WTC11 (cell line): ENCODE measurements around the gene OBP2B. TPM values are rescaled to one million over a fixed set of nuclear protein-coding genes. Genes with fewer than 3 reads are reported as not detected.

ENCODE experiments used
- CREB1 ChIP-seq: sonication (generic); formaldehyde crosslinking; IDR thresholded peaks from 2 replicates; pipeline ENCODE4 v1.8.0; 2023; ENCODE audit warnings: mild to moderate bottlenecking, missing genetic modification reagents
- CREM ChIP-seq: sonication (generic); formaldehyde crosslinking; IDR thresholded peaks from 2 replicates; pipeline ENCODE4 v1.8.1; 2022; ENCODE audit warnings: mild to moderate bottlenecking, missing genetic modification reagents, moderate library complexity
- FOXJ3 ChIP-seq: sonication (generic); formaldehyde crosslinking; IDR thresholded peaks from 2 replicates; pipeline ENCODE4 v1.9.0; 2021; ENCODE audit warnings: missing genetic modification reagents, mild to moderate bottlenecking, borderline replicate concordance
- GRHL2 ChIP-seq: fragments of 250-450 bp; sonication (Bioruptor Pico); IDR thresholded peaks from 2 replicates; pipeline ENCODE4 v1.8.0; 2022; ENCODE audit warnings: mild to moderate bottlenecking, moderate library complexity; ENCODE audit not compliant: insufficient replicate concordance, severe bottlenecking
- HMGA2 ChIP-seq: fragments of 250-450 bp; sonication (Bioruptor Pico); IDR thresholded peaks from 2 replicates; pipeline ENCODE4 v1.4.0; 2021; ENCODE audit warnings: mild to moderate bottlenecking, moderate library complexity
- JUN ChIP-seq: sonication (generic); formaldehyde crosslinking; IDR thresholded peaks from 2 replicates; pipeline ENCODE4 v1.8.0; 2023; ENCODE audit warnings: mild to moderate bottlenecking, missing genetic modification reagents
- MXD4 ChIP-seq: fragments of 250-450 bp; sonication (Bioruptor Pico); IDR thresholded peaks from 2 replicates; pipeline ENCODE4 v1.8.0; 2021; ENCODE audit warnings: mild to moderate bottlenecking, moderate library complexity, borderline replicate concordance
- NR1H2 ChIP-seq: sonication (generic); formaldehyde crosslinking; IDR thresholded peaks from 2 replicates; pipeline ENCODE4 v1.9.0; 2021; ENCODE audit warnings: mild to moderate bottlenecking, moderate library complexity, missing genetic modification reagents
- NR2C2 ChIP-seq: sonication (generic); formaldehyde crosslinking; IDR thresholded peaks from 2 replicates; pipeline ENCODE4 v1.8.0; 2022; ENCODE audit warnings: mild to moderate bottlenecking, missing genetic modification reagents
- NR3C1 ChIP-seq: sonication (generic); formaldehyde crosslinking; conservative IDR thresholded peaks from 2 replicates; pipeline ENCODE4 v1.8.1; 2023; ENCODE audit warnings: low read depth, mild to moderate bottlenecking, missing genetic modification reagents
- SMAD4 ChIP-seq: sonication (generic); formaldehyde crosslinking; IDR thresholded peaks from 2 replicates; pipeline ENCODE4 v1.8.0; 2022; ENCODE audit warnings: mild to moderate bottlenecking, missing genetic modification reagents
- TP53 ChIP-seq: sonication (generic); formaldehyde crosslinking; IDR thresholded peaks from 2 replicates; pipeline ENCODE4 v1.8.1; 2023; ENCODE audit warnings: mild to moderate bottlenecking, missing genetic modification reagents
- ZNF317 ChIP-seq: sonication (generic); formaldehyde crosslinking; IDR thresholded peaks from 2 replicates; pipeline ENCODE4 v1.8.1; 2023; ENCODE audit warnings: low read depth, mild to moderate bottlenecking, moderate library complexity, missing genetic modification reagents, borderline replicate concordance
- ZNF396 ChIP-seq: fragments of 250-450 bp; sonication (Bioruptor Pico); IDR thresholded peaks from 2 replicates; pipeline ENCODE4 v1.8.0; 2021; ENCODE audit warnings: mild to moderate bottlenecking, moderate library complexity, borderline replicate concordance
- ZNF416 ChIP-seq: fragments of 250-450 bp; sonication (Bioruptor Pico); IDR thresholded peaks from 2 replicates; pipeline ENCODE4 v1.9.0; 2021; ENCODE audit warnings: mild to moderate bottlenecking, inconsistent platforms
- ZNF423 ChIP-seq: fragments of 250-450 bp; sonication (Bioruptor Pico); IDR thresholded peaks from 2 replicates; pipeline ENCODE4 v2.1.2; 2022; ENCODE audit warnings: mild to moderate bottlenecking, moderate library complexity
- ZNF671 ChIP-seq: fragments of 250-450 bp; sonication (Bioruptor Pico); IDR thresholded peaks from 2 replicates; pipeline ENCODE4 v1.8.0; 2021; ENCODE audit warnings: mild to moderate bottlenecking
- total RNA-seq: library from RNA; stranded (reverse); gene quantifications from 3 replicates; pipeline ENCODE4 v1.2.3, GENCODE V29; 2021
- TF ChIP-seq, protein P1 (sequence below): sonication (generic); formaldehyde crosslinking; IDR thresholded peaks from 2 replicates; pipeline ENCODE4 v1.8.1; 2023; ENCODE audit warnings: mild to moderate bottlenecking, missing genetic modification reagents
- TF ChIP-seq, protein P2 (sequence below): sonication (generic); formaldehyde crosslinking; conservative IDR thresholded peaks from 2 replicates; pipeline ENCODE4 v1.8.1; 2023; ENCODE audit warnings: mild to moderate bottlenecking, low read depth, missing genetic modification reagents, moderate library complexity
- TF ChIP-seq, protein P3 (sequence below): sonication (generic); formaldehyde crosslinking; IDR thresholded peaks from 2 replicates; pipeline ENCODE4 v1.8.1; 2022; ENCODE audit warnings: mild to moderate bottlenecking, moderate library complexity, missing genetic modification reagents
- TF ChIP-seq, protein P4 (sequence below): fragments of 250-450 bp; sonication (Bioruptor Pico); conservative IDR thresholded peaks from 2 replicates; pipeline ENCODE4 v1.9.0; 2021; ENCODE audit warnings: mild to moderate bottlenecking
- TF ChIP-seq, protein P5 (sequence below): fragments of 250-450 bp; sonication (Bioruptor Pico); IDR thresholded peaks from 2 replicates; pipeline ENCODE4 v1.9.0; 2021; ENCODE audit warnings: moderate library complexity, mild to moderate bottlenecking, inconsistent platforms, borderline replicate concordance
- TF ChIP-seq, protein P6 (sequence below): sonication (generic); formaldehyde crosslinking; conservative IDR thresholded peaks from 2 replicates; pipeline ENCODE4 v1.8.1; 2022; ENCODE audit warnings: mild to moderate bottlenecking, missing genetic modification reagents
- TF ChIP-seq, protein P7 (sequence below): fragments of 250-450 bp; sonication (Bioruptor Pico); IDR thresholded peaks from 2 replicates; pipeline ENCODE4 v1.9.0; 2021; ENCODE audit warnings: mild to moderate bottlenecking
- TF ChIP-seq, protein P8 (sequence below): sonication (generic); formaldehyde crosslinking; IDR thresholded peaks from 2 replicates; pipeline ENCODE4 v1.8.1; 2022; ENCODE audit warnings: low read depth, mild to moderate bottlenecking, moderate library complexity, missing genetic modification reagents, borderline replicate concordance

OBP2B gene
- total RNA-seq, 1 experiment from 2014 or later = not detected

DNA sequence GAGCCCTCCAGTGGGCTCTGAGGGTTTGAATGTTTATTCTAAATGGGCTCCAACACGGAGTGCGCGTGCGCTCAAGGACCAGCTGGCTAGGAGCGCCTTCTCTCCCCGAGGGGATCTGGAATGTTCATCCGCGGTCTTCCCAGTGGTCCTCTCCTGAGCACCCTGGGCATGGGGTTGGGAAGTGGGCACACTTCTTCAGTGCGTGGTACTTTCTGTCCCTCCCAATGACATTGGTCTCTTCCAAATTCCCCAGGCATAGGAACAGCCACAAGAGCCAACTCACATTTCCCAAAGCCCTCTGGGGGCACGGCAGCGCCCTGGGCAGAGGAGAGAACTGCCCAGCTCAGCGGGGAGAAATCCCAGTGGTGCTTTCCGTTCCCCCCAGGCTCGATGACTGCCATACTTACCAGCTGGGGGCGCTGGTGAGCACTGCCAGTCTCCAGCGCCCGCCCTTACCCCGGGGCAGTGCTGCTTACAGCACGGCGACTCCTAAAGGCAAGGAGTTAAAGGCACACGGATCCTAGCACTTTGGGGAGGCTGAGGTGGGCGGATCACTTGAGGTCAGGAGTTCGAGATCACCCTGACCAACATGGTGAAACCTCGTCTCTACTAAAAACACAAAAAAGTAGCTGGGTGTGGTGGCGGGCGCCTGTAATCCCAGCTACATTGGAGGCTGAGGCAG is 29.9 kb upstream of the OBP2B start (continued):
- TF ChIP-seq, protein P1, sequence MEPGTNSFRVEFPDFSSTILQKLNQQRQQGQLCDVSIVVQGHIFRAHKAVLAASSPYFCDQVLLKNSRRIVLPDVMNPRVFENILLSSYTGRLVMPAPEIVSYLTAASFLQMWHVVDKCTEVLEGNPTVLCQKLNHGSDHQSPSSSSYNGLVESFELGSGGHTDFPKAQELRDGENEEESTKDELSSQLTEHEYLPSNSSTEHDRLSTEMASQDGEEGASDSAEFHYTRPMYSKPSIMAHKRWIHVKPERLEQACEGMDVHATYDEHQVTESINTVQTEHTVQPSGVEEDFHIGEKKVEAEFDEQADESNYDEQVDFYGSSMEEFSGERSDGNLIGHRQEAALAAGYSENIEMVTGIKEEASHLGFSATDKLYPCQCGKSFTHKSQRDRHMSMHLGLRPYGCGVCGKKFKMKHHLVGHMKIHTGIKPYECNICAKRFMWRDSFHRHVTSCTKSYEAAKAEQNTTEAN (CRISPR knock-in tag) = no peak
- TF ChIP-seq, protein P2, sequence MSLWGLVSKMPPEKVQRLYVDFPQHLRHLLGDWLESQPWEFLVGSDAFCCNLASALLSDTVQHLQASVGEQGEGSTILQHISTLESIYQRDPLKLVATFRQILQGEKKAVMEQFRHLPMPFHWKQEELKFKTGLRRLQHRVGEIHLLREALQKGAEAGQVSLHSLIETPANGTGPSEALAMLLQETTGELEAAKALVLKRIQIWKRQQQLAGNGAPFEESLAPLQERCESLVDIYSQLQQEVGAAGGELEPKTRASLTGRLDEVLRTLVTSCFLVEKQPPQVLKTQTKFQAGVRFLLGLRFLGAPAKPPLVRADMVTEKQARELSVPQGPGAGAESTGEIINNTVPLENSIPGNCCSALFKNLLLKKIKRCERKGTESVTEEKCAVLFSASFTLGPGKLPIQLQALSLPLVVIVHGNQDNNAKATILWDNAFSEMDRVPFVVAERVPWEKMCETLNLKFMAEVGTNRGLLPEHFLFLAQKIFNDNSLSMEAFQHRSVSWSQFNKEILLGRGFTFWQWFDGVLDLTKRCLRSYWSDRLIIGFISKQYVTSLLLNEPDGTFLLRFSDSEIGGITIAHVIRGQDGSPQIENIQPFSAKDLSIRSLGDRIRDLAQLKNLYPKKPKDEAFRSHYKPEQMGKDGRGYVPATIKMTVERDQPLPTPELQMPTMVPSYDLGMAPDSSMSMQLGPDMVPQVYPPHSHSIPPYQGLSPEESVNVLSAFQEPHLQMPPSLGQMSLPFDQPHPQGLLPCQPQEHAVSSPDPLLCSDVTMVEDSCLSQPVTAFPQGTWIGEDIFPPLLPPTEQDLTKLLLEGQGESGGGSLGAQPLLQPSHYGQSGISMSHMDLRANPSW (CRISPR knock-in tag) = no peak
- TF ChIP-seq, protein P3, sequence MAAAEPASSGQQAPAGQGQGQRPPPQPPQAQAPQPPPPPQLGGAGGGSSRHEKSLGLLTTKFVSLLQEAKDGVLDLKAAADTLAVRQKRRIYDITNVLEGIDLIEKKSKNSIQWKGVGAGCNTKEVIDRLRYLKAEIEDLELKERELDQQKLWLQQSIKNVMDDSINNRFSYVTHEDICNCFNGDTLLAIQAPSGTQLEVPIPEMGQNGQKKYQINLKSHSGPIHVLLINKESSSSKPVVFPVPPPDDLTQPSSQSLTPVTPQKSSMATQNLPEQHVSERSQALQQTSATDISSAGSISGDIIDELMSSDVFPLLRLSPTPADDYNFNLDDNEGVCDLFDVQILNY (CRISPR knock-in tag) = no peak
- no peak for TF ChIP-seq SMAD4 (CRISPR knock-in tag)
- no peak for TF ChIP-seq ZNF396
- no peak for TF ChIP-seq JUN (CRISPR knock-in tag)
- no peak for TF ChIP-seq GRHL2 (CRISPR knock-in tag)
- no peak for TF ChIP-seq TP53 (CRISPR knock-in tag)
- TF ChIP-seq ZNF423 = peak; percentile 77
- no peak for TF ChIP-seq NR2C2 (CRISPR knock-in tag)
- no peak for TF ChIP-seq CREB1 (CRISPR knock-in tag)
- no peak for TF ChIP-seq HMGA2
- TF ChIP-seq, protein P4, sequence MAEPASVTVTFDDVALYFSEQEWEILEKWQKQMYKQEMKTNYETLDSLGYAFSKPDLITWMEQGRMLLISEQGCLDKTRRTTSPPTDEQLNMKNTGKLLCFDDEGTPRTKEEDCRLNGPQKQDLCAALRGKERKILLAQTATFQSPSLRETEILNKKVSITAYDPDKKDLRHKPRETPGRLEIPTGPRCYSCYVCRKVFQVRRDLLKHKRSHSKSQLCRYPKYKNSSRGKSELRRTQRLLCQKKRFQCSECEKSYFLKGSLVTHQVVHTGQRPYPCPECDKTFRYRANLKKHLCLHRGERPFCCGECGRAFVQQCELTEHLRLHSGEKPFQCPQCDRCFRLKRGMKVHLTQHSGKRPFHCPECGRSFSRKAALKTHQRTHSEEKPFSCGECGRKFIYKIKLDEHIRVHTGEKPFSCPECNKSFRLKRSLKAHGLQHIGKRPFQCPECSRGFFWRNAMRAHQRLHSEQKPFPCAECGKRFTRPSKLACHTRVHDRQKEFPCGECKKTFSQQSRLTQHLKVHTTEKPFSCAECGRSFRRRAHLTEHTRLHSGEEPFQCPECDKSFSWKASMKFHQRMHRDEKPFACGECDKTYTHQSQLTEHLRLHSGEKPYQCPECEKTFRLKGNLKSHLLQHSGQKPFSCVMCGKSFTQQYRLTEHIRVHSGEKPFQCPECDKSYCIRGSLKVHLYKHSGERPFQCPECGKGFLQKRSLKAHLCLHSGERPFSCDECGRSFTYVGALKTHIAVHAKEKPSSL (CRISPR knock-in tag) = no peak
- 0 out of 2 replicates have a peak, but pooled peaks have one; percentile 24 for TF ChIP-seq ZNF671 (CRISPR knock-in tag)
- TF ChIP-seq, protein P5, sequence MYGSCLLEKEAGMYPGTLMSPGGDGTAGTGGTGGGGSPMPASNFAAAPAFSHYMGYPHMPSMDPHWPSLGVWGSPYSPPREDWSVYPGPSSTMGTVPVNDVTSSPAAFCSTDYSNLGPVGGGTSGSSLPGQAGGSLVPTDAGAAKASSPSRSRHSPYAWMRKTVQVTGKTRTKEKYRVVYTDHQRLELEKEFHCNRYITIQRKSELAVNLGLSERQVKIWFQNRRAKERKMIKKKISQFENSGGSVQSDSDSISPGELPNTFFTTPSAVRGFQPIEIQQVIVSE (CRISPR knock-in tag) = no peak
- no peak for TF ChIP-seq ZNF416 (CRISPR knock-in tag)
- TF ChIP-seq NR3C1 (CRISPR knock-in tag) = no peak
- TF ChIP-seq, protein P6, sequence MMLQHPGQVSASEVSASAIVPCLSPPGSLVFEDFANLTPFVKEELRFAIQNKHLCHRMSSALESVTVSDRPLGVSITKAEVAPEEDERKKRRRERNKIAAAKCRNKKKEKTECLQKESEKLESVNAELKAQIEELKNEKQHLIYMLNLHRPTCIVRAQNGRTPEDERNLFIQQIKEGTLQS = no peak
- TF ChIP-seq, protein P7, sequence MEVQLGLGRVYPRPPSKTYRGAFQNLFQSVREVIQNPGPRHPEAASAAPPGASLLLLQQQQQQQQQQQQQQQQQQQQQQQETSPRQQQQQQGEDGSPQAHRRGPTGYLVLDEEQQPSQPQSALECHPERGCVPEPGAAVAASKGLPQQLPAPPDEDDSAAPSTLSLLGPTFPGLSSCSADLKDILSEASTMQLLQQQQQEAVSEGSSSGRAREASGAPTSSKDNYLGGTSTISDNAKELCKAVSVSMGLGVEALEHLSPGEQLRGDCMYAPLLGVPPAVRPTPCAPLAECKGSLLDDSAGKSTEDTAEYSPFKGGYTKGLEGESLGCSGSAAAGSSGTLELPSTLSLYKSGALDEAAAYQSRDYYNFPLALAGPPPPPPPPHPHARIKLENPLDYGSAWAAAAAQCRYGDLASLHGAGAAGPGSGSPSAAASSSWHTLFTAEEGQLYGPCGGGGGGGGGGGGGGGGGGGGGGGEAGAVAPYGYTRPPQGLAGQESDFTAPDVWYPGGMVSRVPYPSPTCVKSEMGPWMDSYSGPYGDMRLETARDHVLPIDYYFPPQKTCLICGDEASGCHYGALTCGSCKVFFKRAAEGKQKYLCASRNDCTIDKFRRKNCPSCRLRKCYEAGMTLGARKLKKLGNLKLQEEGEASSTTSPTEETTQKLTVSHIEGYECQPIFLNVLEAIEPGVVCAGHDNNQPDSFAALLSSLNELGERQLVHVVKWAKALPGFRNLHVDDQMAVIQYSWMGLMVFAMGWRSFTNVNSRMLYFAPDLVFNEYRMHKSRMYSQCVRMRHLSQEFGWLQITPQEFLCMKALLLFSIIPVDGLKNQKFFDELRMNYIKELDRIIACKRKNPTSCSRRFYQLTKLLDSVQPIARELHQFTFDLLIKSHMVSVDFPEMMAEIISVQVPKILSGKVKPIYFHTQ = peak; percentile 71; the same call in 1 of the 2 replicates
- no peak for TF ChIP-seq MXD4 (CRISPR knock-in tag)
- TF ChIP-seq CREM (CRISPR knock-in tag) = no peak
- TF ChIP-seq, protein P8, sequence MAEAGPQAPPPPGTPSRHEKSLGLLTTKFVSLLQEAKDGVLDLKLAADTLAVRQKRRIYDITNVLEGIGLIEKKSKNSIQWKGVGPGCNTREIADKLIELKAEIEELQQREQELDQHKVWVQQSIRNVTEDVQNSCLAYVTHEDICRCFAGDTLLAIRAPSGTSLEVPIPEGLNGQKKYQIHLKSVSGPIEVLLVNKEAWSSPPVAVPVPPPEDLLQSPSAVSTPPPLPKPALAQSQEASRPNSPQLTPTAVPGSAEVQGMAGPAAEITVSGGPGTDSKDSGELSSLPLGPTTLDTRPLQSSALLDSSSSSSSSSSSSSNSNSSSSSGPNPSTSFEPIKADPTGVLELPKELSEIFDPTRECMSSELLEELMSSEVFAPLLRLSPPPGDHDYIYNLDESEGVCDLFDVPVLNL (CRISPR knock-in tag) = no peak
- no peak for TF ChIP-seq ZNF317 (CRISPR knock-in tag)
- TF ChIP-seq FOXJ3 (CRISPR knock-in tag) = no peak
- TF ChIP-seq NR1H2 (CRISPR knock-in tag) = no peak
